ENCODE results near the gene TUBA1B.

- TF ChIP-seq CTCF (IDR thresholded peaks at IDR 0.05) (peak in 1 of 3 donors; percentile 21), POLR2AphosphoS5 (IDR thresholded peaks at IDR 0.05) (no peak)
These were observed 38.9 kb downstream of the TUBA1B start for GRCh38 chr12:49092086-49092815.

Data from breast epithelium (tissue), 3 donors.